Fibroblast of lung (primary cell): Measurements from ENCODE around the gene UNC13B. TPM values are rescaled to one million over a fixed set of nuclear protein-coding genes. Genes with fewer than 3 reads are reported as not detected.

ENCODE experiments used
- DNase-seq, 2 donors: peaks; one replicate each; pipeline versions ENCODE4 v3.0.0 to v3.0.0-alpha.2; 2010; ENCODE audit warnings: low read depth in 2 of 2
- H2AFZ ChIP-seq: 2 replicates; pipeline ENCODE4 v1.5.1; 2012; ENCODE audit warnings: low read length, control low read depth, inconsistent platforms
- H3K27ac ChIP-seq: 2 replicates; pipeline ENCODE4 v1.5.1; 2011; ENCODE audit warnings: low read length, control low read depth; ENCODE audit not compliant: insufficient read depth
- H3K27me3 ChIP-seq: 2 replicates; pipeline ENCODE4 v1.5.1; 2011; ENCODE audit warnings: mild to moderate bottlenecking, low read length; ENCODE audit not compliant: control insufficient read depth, insufficient read depth
- H3K36me3 ChIP-seq: 2 replicates; pipeline ENCODE4 v1.5.1; 2011; ENCODE audit warnings: low read length; ENCODE audit not compliant: control insufficient read depth, insufficient read depth
- H3K4me1 ChIP-seq: 2 replicates; pipeline ENCODE4 v1.5.1; 2011; ENCODE audit warnings: low read length; ENCODE audit not compliant: control insufficient read depth, insufficient read depth; ENCODE audit errors: extremely low read depth
- H3K4me2 ChIP-seq: 2 replicates; pipeline ENCODE4 v1.5.1; 2011; ENCODE audit warnings: low read length, control low read depth; ENCODE audit not compliant: insufficient read depth; ENCODE audit errors: extremely low read depth
- H3K4me3 ChIP-seq, 4 experiments: fragments of 200-600 bp in 1 of 4; sonication (generic) in 1 of 4; replicated peaks in 1 of 4; 2 replicates each; pipeline ENCODE4 v1.5.1; 2011 to 2016; ENCODE audit warnings: low read length in 4 of 4, low read depth in 3 of 4, mild to moderate bottlenecking in 3 of 4, control low read depth in 2 of 4, inconsistent platforms in 1 of 4, mixed read lengths in 1 of 4; ENCODE audit not compliant: insufficient read depth in 1 of 4; ENCODE audit errors: control extremely low read depth in 1 of 4
- H3K79me2 ChIP-seq: 2 replicates; pipeline ENCODE4 v1.5.1; 2012; ENCODE audit warnings: mild to moderate bottlenecking, low read length, inconsistent platforms; ENCODE audit not compliant: control insufficient read depth, insufficient read depth
- H3K9ac ChIP-seq: 2 replicates; pipeline ENCODE4 v1.5.1; 2011; ENCODE audit warnings: mild to moderate bottlenecking, low read length, control low read depth; ENCODE audit not compliant: insufficient read depth
- H3K9me3 ChIP-seq: 2 replicates; pipeline ENCODE4 v1.5.1; 2012; ENCODE audit warnings: low read depth, low read length; ENCODE audit not compliant: control insufficient read depth, insufficient read depth
- H4K20me1 ChIP-seq: 2 replicates; pipeline ENCODE4 v1.5.1; 2011; ENCODE audit warnings: low read length; ENCODE audit not compliant: control insufficient read depth, insufficient read depth; ENCODE audit errors: extremely low read depth
- EZH2 ChIP-seq: IDR thresholded peaks from 2 replicates; pipeline ENCODE4 v1.5.1; 2012; ENCODE audit warnings: low read length, control low read depth, mild to moderate bottlenecking; ENCODE audit errors: missing control alignments
- polyA plus RNA-seq, 2 donors: library from polyadenylated mRNA; depleted of rRNA in 1 of 2; stranded (reverse) in 1 of 2; unstranded in 1 of 2; fragments of >200 nt; gene quantifications; 2 replicates each; pipeline ENCODE4 v1.2.1, GENCODE V29; 2011 to 2012; ENCODE audit warnings: missing spikeins in 1 of 2
- total RNA-seq: library from RNA; depleted of rRNA; stranded (reverse); fragments of >200 nt; gene quantifications from 2 replicates; pipeline ENCODE4 v1.2.1, GENCODE V29; 2014
- TF ChIP-seq, protein P1 (sequence below), 2 donors: IDR thresholded peaks in 1 of 2; conservative IDR thresholded peaks in 1 of 2; 1 replicate in 1 of 2; 2 replicates in 1 of 2; pipeline ENCODE4 v1.5.1; 2011 to 2012; ENCODE audit warnings: low read length in 2 of 2, control low read depth in 1 of 2, inconsistent platforms in 1 of 2, low read depth in 1 of 2, mild to moderate bottlenecking in 1 of 2

UNC13B gene
- total and polyA plus RNA-seq, 2 donors (not counting 1 experiment from before 2014, with no cell fraction given) = 9.7 to 38.3 TPM

DNA sequence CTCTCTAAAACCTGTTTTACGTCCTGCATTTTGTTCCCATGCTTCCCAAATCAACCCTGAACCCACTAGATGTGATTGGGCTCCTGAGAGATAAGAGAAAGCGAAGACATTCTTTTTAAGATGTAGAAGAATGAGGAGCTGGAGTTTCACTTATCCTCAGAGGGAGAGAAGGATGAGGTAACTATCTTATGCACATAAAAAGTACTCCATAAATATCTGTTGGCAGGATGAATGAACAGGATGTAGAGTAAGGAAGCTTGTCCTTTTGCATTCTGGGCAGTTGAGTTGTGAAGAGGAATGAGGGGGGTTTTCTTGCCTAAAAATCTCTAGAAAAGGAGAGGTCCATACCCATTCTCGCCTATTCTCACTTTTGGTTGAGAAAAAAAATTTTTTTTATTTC lies 163.2 kb downstream of the UNC13B start:
- DNase-seq = no peak
- no peak overlapping the region for H3K4me3 ChIP-seq
- no peaks in the 10 kb centered on the region for H3K36me3 ChIP-seq
- no peaks in the 10 kb centered on the region for H3K79me2 ChIP-seq
- no peak overlapping the region for H2AFZ ChIP-seq
- no peaks in the 10 kb centered on the region for H3K9me3 ChIP-seq
- H3K4me1 ChIP-seq = no peaks in the 10 kb centered on the region
- no peak for TF ChIP-seq EZH2
- TF ChIP-seq, protein P1, sequence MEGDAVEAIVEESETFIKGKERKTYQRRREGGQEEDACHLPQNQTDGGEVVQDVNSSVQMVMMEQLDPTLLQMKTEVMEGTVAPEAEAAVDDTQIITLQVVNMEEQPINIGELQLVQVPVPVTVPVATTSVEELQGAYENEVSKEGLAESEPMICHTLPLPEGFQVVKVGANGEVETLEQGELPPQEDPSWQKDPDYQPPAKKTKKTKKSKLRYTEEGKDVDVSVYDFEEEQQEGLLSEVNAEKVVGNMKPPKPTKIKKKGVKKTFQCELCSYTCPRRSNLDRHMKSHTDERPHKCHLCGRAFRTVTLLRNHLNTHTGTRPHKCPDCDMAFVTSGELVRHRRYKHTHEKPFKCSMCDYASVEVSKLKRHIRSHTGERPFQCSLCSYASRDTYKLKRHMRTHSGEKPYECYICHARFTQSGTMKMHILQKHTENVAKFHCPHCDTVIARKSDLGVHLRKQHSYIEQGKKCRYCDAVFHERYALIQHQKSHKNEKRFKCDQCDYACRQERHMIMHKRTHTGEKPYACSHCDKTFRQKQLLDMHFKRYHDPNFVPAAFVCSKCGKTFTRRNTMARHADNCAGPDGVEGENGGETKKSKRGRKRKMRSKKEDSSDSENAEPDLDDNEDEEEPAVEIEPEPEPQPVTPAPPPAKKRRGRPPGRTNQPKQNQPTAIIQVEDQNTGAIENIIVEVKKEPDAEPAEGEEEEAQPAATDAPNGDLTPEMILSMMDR (conservative IDR thresholded peaks at IDR 0.05 in 1 of 2, IDR thresholded peaks at IDR 0.05 in 1 of 2; ENCODE audit: low read depth in 1 of 2, low read length in 2 of 2) = no peak
- no peak overlapping the region for H3K9ac ChIP-seq
- H3K4me2 ChIP-seq = no peak overlapping the region
- no peak overlapping the region for H3K27ac ChIP-seq
- no peaks in the 10 kb centered on the region for H3K27me3 ChIP-seq
- H4K20me1 ChIP-seq = no peaks in the 10 kb centered on the region

DNA sequence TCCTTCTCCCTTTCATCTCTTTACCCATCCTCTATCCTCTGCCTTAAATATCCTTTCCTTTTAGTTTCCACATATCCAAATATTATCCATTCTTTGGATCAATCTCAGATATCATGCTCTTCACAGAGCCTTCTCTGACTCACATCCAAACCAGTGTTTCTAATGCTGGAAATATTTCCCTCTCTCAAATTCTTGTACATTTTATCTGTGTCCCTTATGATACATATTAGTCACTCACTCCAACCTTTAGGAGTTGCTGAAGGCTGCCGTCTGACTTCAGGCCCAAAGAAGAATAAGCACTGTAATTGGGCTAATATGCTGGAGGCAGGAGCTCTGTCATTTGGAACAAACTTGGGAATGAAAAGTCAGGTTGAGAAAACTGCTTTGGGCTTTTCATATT lies 171.7 kb downstream of the UNC13B start:
- peak overlapping the region; percentile 45 for H3K27ac ChIP-seq
- no peak overlapping the region for H3K4me3 ChIP-seq
- TF ChIP-seq, protein P1 (conservative IDR thresholded peaks at IDR 0.05 in 1 of 2, IDR thresholded peaks at IDR 0.05 in 1 of 2; ENCODE audit: low read depth in 1 of 2, low read length in 2 of 2) = no peak
- TF ChIP-seq EZH2 = no peak
- no peaks in the 10 kb centered on the region for H3K36me3 ChIP-seq
- peaks cover 8% of the 10 kb centered on the region for H3K4me1 ChIP-seq
- no peaks in the 10 kb centered on the region for H3K79me2 ChIP-seq
- no peaks in the 10 kb centered on the region for H3K9me3 ChIP-seq
- H2AFZ ChIP-seq = no peak overlapping the region
- H3K4me2 ChIP-seq = peak overlapping the region; percentile 49
- no peaks in the 10 kb centered on the region for H3K27me3 ChIP-seq
- peak; percentile 66 to 82 for DNase-seq
- H3K9ac ChIP-seq = no peak overlapping the region
- no peaks in the 10 kb centered on the region for H4K20me1 ChIP-seq

GRCh38 chr9:35335164-35335563 lies 173.4 kb downstream of the UNC13B start:
- no peaks in the 10 kb centered on the region for H3K27me3 ChIP-seq
- no peak overlapping the region for H3K9ac ChIP-seq
- H4K20me1 ChIP-seq = no peaks in the 10 kb centered on the region
- no peak overlapping the region for H2AFZ ChIP-seq
- DNase-seq = peak in 1 of 2 donors; percentile 48
- TF ChIP-seq, protein P1 (conservative IDR thresholded peaks at IDR 0.05 in 1 of 2, IDR thresholded peaks at IDR 0.05 in 1 of 2; ENCODE audit: low read depth in 1 of 2, low read length in 2 of 2) = no peak
- TF ChIP-seq EZH2 = no peak
- H3K4me3 ChIP-seq = no peak overlapping the region
- H3K27ac ChIP-seq = no peak overlapping the region
- H3K79me2 ChIP-seq = no peaks in the 10 kb centered on the region
- H3K4me2 ChIP-seq = no peak overlapping the region
- H3K4me1 ChIP-seq = peaks cover 8% of the 10 kb centered on the region
- no peaks in the 10 kb centered on the region for H3K9me3 ChIP-seq
- no peaks in the 10 kb centered on the region for H3K36me3 ChIP-seq
